Esophagus (tissue), 2 donors: ENCODE results near the gene TMPRSS12. TPM values are rescaled to one million over a fixed set of nuclear protein-coding genes. Genes with fewer than 3 reads are reported as not detected.
A peak's percentile ranks its signal among the peaks of the same experiment; 100 is the strongest.
"Not testable (repeated sequence)": the region's sequence is repeated elsewhere in the genome, so short reads cannot be mapped to it uniquely, and the experiment has no call there.

Experiments
- H3K27ac ChIP-seq, 2 donors: one replicate each; pipeline ENCODE4 v1.5.1; 2013; ENCODE audit warnings: low read depth in 2 of 2, mild to moderate bottlenecking in 2 of 2, inconsistent platforms in 1 of 2, low read length in 1 of 2, moderate library complexity in 1 of 2
- H3K27me3 ChIP-seq, 2 donors: one replicate each; pipeline ENCODE4 v1.6.1; 2013; ENCODE audit warnings: low read length in 2 of 2, control low read depth in 1 of 2, mild to moderate bottlenecking in 1 of 2; ENCODE audit not compliant: insufficient read depth in 2 of 2, control insufficient read depth in 1 of 2
- H3K36me3 ChIP-seq, 2 donors: one replicate each; pipeline ENCODE4 v1.6.1; 2013; ENCODE audit warnings: low read length in 1 of 2; ENCODE audit not compliant: control insufficient read depth in 2 of 2, insufficient read depth in 2 of 2
- H3K4me1 ChIP-seq, 2 donors: one replicate each; pipeline ENCODE4 v1.6.1; 2013; ENCODE audit warnings: low read length in 1 of 2; ENCODE audit not compliant: control insufficient read depth in 2 of 2, insufficient read depth in 2 of 2
- H3K4me3 ChIP-seq, 2 donors: one replicate each; pipeline ENCODE4 v1.5.1; 2013; ENCODE audit warnings: low read length in 2 of 2, mild to moderate bottlenecking in 2 of 2, low read depth in 1 of 2, moderate library complexity in 1 of 2
- H3K9me3 ChIP-seq, 2 donors: one replicate each; pipeline ENCODE4 v1.6.1; 2013; ENCODE audit warnings: mild to moderate bottlenecking in 2 of 2, low read depth in 1 of 2, low read length in 1 of 2, moderate library complexity in 1 of 2; ENCODE audit not compliant: control insufficient read depth in 2 of 2, insufficient read depth in 1 of 2
- WGBS, 2 donors: extraction: QIAGEN DNeasy Blood & Tissue Kit; methylation state at CpG; one replicate each; pipeline ENCODE4 v1.1.7; 2013; 5-methylcytosine and 5-hydroxymethylcytosine counted together
- polyA plus RNA-seq, 2 donors: library from polyadenylated mRNA; stranded (reverse); fragments of 200-250 nt; gene quantifications; one replicate each; pipeline ENCODE4 v1.2.3, GENCODE V29; 2013
- donor health status: healthy with polysubstance abuse.
- donor health status: Bipolar disorder and iron deficiency.

Gene TMPRSS12
- polyA plus RNA-seq, 2 donors = 0.04 TPM; not detected in 1

GRCh38 chr12:50894241-50894640 lies 51.5 kb downstream of the TMPRSS12 start:
- WGBS, 2 donors = 51 to 56% methylated on average over 3 of the region's 3 CpGs
- H3K27ac ChIP-seq = no peak overlapping the region
- H3K27me3 ChIP-seq = no peaks in the 10 kb centered on the region
- no peak overlapping the region for H3K4me3 ChIP-seq
- H3K9me3 ChIP-seq = no peaks in the 10 kb centered on the region
- H3K36me3 ChIP-seq = no peaks in the 10 kb centered on the region
- H3K4me1 ChIP-seq = no peaks in the 10 kb centered on the region

DNA sequence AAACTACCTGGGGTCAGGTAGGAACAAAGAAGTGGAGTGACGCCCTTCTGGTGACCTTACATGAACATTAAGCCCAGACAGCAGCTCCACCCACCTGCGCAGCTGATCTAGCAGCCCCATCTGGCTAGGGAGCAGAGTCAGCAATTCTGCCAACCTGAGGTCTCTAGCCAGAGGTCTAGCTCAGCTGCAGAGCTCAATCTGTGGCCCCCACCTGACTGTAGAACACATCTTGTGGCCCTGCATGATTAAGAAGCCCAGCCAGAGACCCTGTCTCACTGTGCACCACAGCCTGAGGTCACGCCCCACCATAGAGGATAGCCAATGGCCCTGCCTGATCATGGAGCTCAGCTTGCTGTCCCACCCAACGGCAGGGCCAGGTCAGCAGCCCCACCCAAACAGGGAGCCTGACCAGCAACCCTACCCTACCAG lies 59.0 kb downstream of the TMPRSS12 start:
- no peaks in the 10 kb centered on the region for H3K9me3 ChIP-seq
- no peaks in the 10 kb centered on the region for H3K27me3 ChIP-seq
- WGBS, 2 donors = 71 to 86% methylated on average over 4 of the region's 4 CpGs
- no peaks in the 10 kb centered on the region for H3K4me1 ChIP-seq
- H3K36me3 ChIP-seq = no peaks in the 10 kb centered on the region
- no peak overlapping the region for H3K27ac ChIP-seq
- H3K4me3 ChIP-seq = no peak overlapping the region

GRCh38 chr12:50908479-50908878 lies 65.8 kb downstream of the TMPRSS12 start:
- H3K27ac ChIP-seq, H3K4me3 ChIP-seq, H3K9me3 ChIP-seq, H3K4me1 ChIP-seq, H3K36me3 ChIP-seq, H3K27me3 ChIP-seq: not testable (repeated sequence)
- WGBS, 2 donors = 64 to 82% methylated on average over 5 of the region's 5 CpGs

DNA sequence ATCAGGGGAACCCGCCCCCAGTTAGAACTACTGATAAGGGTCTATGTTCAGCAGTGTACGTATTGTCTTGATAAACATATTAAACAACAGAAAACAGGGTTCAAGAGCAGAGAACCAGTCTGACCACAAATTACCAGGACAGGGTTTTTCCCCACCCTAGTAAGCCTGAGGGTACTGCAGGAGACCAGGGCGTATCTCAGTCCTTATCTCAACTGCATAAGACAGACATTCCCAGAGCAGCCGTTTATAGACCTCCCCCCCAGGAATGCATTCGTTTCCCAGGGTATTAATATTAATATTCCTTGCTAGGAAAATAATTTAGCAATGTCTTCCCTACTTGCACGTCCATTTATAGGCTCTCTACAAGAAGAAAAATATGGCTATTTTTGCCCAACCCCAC lies 69.6 kb downstream of the TMPRSS12 start:
- not testable (repeated sequence) for H3K4me1 ChIP-seq, H3K27me3 ChIP-seq, H3K4me3 ChIP-seq, H3K36me3 ChIP-seq, H3K27ac ChIP-seq
- 87 to 89% methylated on average over 6 of the region's 6 CpGs for WGBS, 2 donors
- peaks cover 3 to 12% of the 10 kb centered on the region in 2 donors for H3K9me3 ChIP-seq

- Histone ChIP-seq H3K27ac (peak overlapping the region in 1 of 2 donors; percentile 60), H3K9me3 (peaks cover 3 to 12% of the 10 kb centered on the region in 2 donors)
These were observed 70.5 kb downstream of the TMPRSS12 start for GRCh38 chr12:50913224-50913623.

GRCh38 chr12:50914872-50915484 lies 72.3 kb downstream of the TMPRSS12 start:
- 79 to 86% methylated on average over 6 of the region's 6 CpGs for WGBS, 2 donors
- no peaks in the 10 kb centered on the region for H3K36me3 ChIP-seq
- no peaks in the 10 kb centered on the region for H3K4me1 ChIP-seq
- H3K4me3 ChIP-seq = no peak overlapping the region
- no peak overlapping the region for H3K27ac ChIP-seq
- peaks cover 3 to 12% of the 10 kb centered on the region in 2 donors for H3K9me3 ChIP-seq
- no peaks in the 10 kb centered on the region for H3K27me3 ChIP-seq

More at GRCh38 chr12:50913224-50913623, 70.5 kb downstream of the TMPRSS12 start:
- WGBS, 2 donors = 80 to 88% methylated on average over 2 of the region's 2 CpGs
- H3K36me3 ChIP-seq = no peaks in the 10 kb centered on the region
- H3K4me1 ChIP-seq = no peaks in the 10 kb centered on the region
- no peak overlapping the region for H3K4me3 ChIP-seq
- H3K27me3 ChIP-seq = no peaks in the 10 kb centered on the region

GRCh38 chr12:50916292-50916691 lies 73.6 kb downstream of the TMPRSS12 start:
- H3K9me3 ChIP-seq = peaks cover 3 to 12% of the 10 kb centered on the region in 2 donors
- 69 to 88% methylated on average over 3 of the region's 3 CpGs for WGBS, 2 donors
- H3K27me3 ChIP-seq = no peaks in the 10 kb centered on the region
- H3K27ac ChIP-seq = no peak overlapping the region
- no peaks in the 10 kb centered on the region for H3K4me1 ChIP-seq
- no peaks in the 10 kb centered on the region for H3K36me3 ChIP-seq
- no peak overlapping the region for H3K4me3 ChIP-seq

DNA sequence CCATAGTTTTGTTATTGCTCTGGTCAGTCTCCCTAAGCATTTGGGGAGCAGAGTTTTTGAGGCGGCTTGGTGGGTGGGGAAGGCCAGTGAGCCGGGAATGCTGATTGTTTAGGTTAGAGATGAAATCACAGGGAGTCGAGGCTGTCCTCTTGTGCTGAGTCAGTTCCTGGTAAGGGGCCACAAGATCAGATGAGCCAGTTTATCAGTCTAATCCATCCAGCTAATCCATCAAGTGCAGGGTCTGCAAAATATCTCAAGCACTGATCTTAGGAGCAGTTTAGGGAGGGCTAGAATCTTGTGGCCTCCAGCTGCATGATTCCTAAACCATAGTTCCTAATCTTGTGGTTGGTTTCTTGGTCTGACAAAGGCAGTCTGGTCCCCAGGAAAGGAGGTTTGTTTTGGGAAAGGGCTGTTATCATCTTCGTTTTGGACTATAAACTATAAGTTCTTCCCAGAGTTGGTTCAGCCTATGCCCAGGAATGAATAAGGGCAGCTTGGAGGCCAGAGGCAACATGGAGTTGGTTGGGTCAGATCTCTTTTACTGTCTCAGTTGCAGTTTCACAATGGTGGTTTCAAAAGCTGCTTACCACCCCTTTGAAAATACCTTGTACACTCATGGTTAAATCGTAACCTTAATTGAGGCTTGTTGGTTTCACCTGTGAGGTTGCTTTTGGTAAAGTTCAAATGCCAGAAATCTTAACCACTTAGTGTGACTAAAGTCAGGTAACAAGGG lies 76.0 kb downstream of the TMPRSS12 start:
- 77 to 86% methylated on average over 5 of the region's 5 CpGs for WGBS, 2 donors
- H3K27ac ChIP-seq = no peak overlapping the region

GRCh38 chr12:50922820-50923219 lies 80.1 kb downstream of the TMPRSS12 start:
- Histone ChIP-seq H3K27me3 (no peaks in the 10 kb centered on the region), H3K4me3 (no peak overlapping the region), H3K9me3 (no peaks in the 10 kb centered on the region), H3K27ac (peak overlapping the region in 1 of 2 donors; percentile 57), H3K36me3 (no peaks in the 10 kb centered on the region), H3K4me1 (peaks cover 2 to 3% of the 10 kb centered on the region in 2 donors)
- 29 to 57% methylated on average over 3 of the region's 3 CpGs for whole genome bisulfite sequencing, 2 donors

More for the DNA sequence above, 76.0 kb downstream of the TMPRSS12 start:
- no peaks in the 10 kb centered on the region for H3K36me3 ChIP-seq
- no peak overlapping the region for H3K4me3 ChIP-seq
- H3K9me3 ChIP-seq = peaks cover 3 to 8% of the 10 kb centered on the region in 2 donors
- H3K4me1 ChIP-seq = peaks cover 2% of the 10 kb centered on the region in 2 donors
- H3K27me3 ChIP-seq = no peaks in the 10 kb centered on the region
